ENCODE results near the gene RPS15A.

Gene RPS15A

GRCh38 chr16:18789850-18790706 lies at the start of gene RPS15A:
RPS15A (minus strand) TSS chr16:18790334; CDS start chr16:18789113, 1,221 bp downstream.
- DNase-seq (ENCODE audit: low spot score): peak; percentile 99

DNA sequence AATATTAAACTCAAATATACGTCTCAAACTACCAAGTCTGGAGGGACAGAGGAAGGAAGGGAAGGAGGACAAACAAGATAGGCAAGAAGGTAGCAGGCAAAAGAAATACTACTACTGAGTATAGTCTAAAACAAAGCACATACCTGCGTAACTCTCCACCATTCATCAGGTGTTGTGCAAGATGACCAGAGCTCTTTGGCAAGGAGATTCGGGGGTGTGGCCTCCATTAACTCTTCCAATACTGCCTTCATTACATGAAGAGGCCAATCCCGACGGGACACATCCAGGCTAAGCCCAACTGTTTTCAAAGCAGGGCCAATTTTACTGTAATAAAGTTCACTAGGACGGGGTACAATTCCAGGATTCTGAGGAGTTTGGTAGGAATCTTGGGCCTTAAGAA lies 49.4 kb upstream of the RPS15A start:
- no peak for DNase-seq (ENCODE audit: low spot score)

DNA sequence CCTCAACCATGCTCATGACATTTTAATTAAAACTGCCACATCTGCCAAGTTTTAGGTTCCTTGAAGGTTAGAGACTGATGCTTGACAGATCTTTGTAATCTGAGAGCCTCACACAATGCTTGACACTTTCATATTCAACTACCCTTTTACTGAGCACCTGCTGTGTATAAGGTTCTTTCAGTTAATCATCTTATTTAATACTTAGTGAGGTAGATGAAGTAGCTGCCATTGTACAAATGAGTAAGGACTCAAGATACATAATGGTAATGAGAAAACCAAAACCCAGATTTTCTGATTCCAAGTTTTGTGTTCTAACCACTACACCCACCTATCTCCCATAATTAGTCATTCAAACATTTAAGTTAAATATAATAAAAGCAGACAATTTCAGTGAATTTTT lies 46.6 kb upstream of the RPS15A start:
- no peak for DNase-seq (ENCODE audit: low spot score)

GRCh38 chr16:18834864-18835263 lies 44.7 kb upstream of the RPS15A start:
- DNase-seq (ENCODE audit: low spot score): no peak

DNA sequence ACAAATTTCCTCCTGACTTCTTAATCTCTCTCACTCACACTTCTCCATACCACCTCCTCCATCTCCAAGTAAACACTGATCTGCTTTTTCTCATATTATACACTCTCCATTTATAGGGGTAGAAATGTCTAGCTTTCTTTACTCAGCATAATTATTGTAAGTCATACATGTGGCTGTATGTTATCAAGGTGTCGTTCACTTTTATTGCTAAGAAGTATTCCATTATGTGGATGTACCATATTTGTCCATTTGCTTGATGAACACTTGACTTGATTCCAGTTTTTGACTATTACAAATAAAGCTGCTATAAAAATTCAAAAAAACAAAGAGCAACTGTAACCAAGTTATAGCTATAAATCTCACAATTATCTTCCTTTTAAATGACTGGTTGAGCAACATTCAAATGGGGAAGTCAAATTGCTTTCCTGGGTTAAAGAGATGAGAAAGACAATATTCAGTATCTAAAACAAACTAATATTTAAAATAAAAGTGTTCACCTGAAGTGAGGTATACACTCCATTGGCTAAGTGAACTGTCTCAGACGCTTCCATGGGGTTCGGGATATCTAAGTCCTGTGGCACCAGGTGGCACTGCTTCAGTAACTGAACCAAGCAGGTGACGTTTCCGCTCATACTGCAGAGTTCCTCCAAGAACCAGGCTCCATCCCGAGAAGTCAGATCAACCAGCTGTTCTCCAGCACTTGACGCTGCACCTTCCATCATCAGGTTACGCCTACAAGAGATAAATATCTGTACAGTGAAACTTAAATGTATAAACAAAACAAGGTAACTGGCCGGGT lies 43.8 kb upstream of the RPS15A start:
- no peak for DNase-seq (ENCODE audit: low spot score)

DNA sequence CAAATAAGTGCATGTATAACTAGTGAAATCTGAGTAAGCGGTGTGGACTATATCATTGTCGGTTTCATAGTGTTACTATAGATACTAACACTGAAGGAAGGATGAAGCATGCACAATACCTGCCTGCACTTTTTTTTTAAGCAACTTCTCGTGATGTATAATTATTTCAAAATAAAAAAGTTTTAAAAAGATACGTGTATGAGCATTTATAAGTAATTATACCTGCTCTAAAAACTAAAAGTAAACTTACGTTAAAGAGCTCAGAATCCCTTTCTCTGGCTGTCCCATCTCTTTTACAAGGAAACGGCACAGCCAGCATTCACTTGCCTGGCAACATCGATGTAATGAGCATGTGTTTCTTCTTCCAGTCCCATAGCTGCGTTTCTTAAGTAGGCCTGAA lies 42.5 kb upstream of the RPS15A start:
- DNase-seq (ENCODE audit: low spot score): no peak

DNA sequence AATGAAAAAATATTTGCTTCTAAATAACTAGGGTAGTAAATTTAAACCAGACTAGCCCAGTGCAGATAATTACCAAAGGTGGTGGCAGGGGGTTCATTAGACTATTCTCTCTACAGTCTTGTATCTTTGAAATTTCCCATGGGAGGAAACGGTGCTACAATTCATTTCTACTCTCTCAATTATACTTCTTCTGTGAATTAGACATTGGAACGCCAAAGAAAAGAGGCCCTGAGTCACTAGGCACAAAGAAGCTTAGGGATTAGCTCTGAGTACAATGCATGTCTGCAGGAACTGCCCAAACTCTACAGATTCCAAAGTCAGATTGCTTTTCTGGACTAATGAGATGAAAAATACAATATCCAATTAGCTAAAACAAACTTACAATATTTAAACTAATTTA lies 41.9 kb upstream of the RPS15A start:
- DNase-seq (ENCODE audit: low spot score): no peak

GRCh38 chr16:18829251-18829650 lies 39.1 kb upstream of the RPS15A start:
- DNase-seq (ENCODE audit: low spot score): no peak

GRCh38 chr16:18827890-18828289 lies 37.8 kb upstream of the RPS15A start:
- no peak for DNase-seq (ENCODE audit: low spot score)

- DNase-seq (ENCODE audit: low spot score): peak; percentile 18
Measured at GRCh38 chr16:18816286-18816685, 26.2 kb upstream of the RPS15A start.

DNA sequence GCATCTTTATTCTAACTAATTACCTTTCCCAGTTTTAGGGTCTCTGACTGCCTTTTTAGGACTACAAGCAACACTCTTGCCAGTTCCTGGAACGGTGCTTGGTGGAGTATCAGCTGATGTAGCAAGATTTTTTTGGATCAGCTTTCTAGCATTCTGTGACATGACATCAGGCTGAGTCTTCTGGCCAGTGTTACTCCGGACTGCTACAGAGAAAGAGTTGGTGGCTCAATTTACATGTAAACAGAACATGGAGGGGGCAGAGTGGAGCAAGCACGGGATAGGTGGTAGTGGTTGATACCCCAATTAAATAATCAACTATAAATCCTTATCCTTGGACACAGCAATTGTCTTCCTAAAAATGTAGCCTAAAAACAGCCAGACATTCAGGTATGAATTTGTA lies 21.8 kb upstream of the RPS15A start:
- no peak for DNase-seq (ENCODE audit: low spot score)

- DNase-seq (ENCODE audit: low spot score): no peak
Measured at GRCh38 chr16:18809165-18809564, 19.0 kb upstream of the RPS15A start.

- DNase-seq (ENCODE audit: low spot score): no peak
Measured at GRCh38 chr16:18805257-18805773, 15.2 kb upstream of the RPS15A start.

DNA sequence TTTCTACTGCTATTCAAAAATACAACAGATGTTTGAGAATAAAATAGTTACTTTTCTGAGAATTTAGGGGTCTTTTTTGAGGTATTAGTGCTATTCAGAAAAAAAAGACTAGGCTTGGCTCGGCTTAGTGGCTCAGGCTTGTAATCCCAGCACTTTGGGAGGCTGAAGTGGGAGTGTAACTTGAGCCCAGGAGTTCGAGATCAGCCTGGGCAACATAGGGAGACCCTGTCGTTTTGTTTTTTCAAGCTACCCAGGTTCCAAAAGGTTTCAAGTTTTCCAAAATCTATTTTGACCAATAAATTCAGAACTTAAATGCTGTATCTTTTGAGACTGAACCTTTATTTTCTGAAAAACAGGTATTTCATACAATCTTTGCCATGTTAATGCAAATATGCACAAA lies 14.4 kb upstream of the RPS15A start:
- no peak for DNase-seq (ENCODE audit: low spot score)

- peak; percentile 35 for DNase-seq (ENCODE audit: low spot score)
Measured at GRCh38 chr16:18803569-18804462, 13.7 kb upstream of the RPS15A start.

- no peak for DNase-seq (ENCODE audit: low spot score)
Measured at GRCh38 chr16:18802767-18803343, 12.7 kb upstream of the RPS15A start.

DNA sequence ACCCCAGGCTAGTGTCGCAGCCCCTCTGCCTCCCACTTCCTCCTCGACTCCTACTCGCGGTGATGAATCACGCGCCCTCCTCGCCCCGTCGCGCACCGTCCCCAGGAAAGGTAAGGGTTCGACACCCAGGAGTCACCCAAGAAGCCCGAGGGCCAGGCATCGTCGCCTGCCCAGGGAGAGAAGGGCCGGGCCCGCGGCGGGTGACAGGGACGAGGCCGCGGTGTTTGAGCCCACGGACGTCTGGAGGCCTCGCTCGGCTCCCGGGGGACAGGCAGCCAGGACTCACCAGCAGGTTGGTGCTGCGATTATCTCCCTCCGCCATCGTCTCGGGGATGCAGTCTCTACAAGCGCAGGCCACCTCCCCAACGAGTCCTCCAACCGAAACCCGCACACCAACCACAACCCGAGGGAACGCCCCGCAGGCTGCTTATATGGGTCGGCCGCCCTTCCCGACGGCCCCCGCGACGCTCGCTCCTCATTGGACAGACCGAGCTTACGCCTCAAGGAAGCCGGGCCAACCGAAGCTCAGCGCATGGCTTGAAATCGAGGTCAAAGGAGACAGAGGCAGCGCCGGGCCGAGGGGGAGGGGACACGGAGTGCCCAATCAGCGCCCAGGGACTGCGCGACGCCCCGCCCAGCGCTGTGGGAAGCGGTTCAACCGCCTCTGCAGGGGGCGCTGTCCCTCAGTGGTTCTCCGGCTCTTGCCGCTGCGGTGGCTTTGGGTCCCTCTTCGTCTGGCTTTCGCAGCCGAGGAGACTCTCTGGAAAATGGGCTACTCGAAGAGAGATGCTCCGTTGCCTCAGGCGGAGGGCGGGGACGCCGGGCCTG lies 11.2 kb upstream of the RPS15A start, which contains the start of gene ARL6IP1:
TSS of gene ARL6IP1 (minus strand) at position 405 of the 828 bp plus-strand sequence. CDS start at position 322, 83 bp downstream.
- peak; percentile 98 for DNase-seq (ENCODE audit: low spot score)

- DNase-seq (ENCODE audit: low spot score): no peak
Measured at GRCh38 chr16:18800775-18801144, 10.6 kb upstream of the RPS15A start.

DNA sequence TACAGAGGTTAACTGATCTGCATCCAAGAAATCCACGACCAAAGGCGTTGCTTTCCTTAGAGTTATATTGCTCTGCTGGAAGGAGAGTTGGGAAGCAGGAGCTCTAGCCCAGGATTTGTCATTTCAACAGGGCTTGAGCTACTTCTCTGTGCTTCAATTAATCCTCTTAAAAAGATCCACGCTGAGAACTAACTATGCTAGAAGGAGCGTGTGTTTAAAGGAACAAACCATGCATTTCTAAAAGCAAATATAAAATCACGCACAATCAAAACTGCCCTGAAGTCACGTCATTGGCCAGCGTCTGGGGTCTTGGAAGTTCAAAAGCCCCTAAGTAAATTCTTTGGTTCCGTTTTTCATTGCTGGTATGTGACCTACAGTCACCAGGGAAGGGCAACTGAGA lies 10.2 kb upstream of the RPS15A start:
- DNase-seq (ENCODE audit: low spot score): no peak

DNA sequence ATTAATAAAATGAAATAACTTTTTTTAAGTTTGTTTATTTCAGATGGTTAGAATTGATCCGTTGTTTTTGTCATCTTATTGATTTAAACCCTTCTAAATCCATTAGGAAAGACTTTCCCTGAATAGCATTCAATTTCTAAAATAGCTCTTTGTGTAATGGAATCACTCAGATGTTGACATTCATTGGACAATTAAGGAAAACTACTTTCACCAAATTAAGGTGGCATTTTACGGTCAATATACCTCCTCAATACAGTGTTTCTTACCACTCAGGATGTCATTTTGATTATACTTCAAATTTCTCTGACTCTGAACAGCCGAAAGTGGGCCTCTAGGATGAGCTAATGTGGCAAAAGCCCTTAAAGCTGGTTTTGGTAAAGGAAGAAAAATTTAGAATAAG lies 9.4 kb upstream of the RPS15A start:
- DNase-seq (ENCODE audit: low spot score): no peak

GRCh38 chr16:18797746-18798145 lies 7.6 kb upstream of the RPS15A start:
- no peak for DNase-seq (ENCODE audit: low spot score)

Measured in COLO829 (cell line).